GM23338 (cell line): ENCODE measurements around the gene ALDH8A1.

Source experiments
- CREB1 ChIP-seq: fragments of 250-450 bp; sonication (Bioruptor Pico); IDR thresholded peaks from 2 replicates; pipeline ENCODE4 v1.5.0; 2020; ENCODE audit warnings: low read depth, mild to moderate bottlenecking, moderate library complexity
- CTCF ChIP-seq, 2 experiments: fragments of 200-600 bp in 1 of 2; sonication (generic) in 1 of 2; conservative IDR thresholded peaks; 2 replicates each; pipeline versions ENCODE4 v1.5.1 to v1.6.1; 2016 to 2017; ENCODE audit warnings: antibody characterized with exemption in 2 of 2, low read depth in 2 of 2, mild to moderate bottlenecking in 2 of 2, moderate library complexity in 1 of 2
- EZH2 ChIP-seq: fragments of 200-600 bp; sonication (generic); IDR thresholded peaks from one replicate; pipeline ENCODE4 v1.8.0; 2017; ENCODE audit warnings: antibody characterized with exemption, mild to moderate bottlenecking, low read depth; ENCODE audit not compliant: unreplicated experiment
- EZH2phosphoT487 ChIP-seq: fragments of 200-600 bp; sonication (generic); IDR thresholded peaks from one replicate; pipeline ENCODE4 v1.8.1; 2018; ENCODE audit warnings: antibody characterized with exemption; ENCODE audit not compliant: unreplicated experiment
- JUNB ChIP-seq: IDR thresholded peaks from one replicate; pipeline ENCODE4 v1.6.1; 2016; ENCODE audit warnings: antibody characterized with exemption; ENCODE audit not compliant: unreplicated experiment
- POLR2AphosphoS5 ChIP-seq: IDR thresholded peaks from 2 replicates; pipeline ENCODE4 v1.6.1; 2016; ENCODE audit warnings: antibody characterized with exemption, low read depth
- STAT1 ChIP-seq: IDR thresholded peaks from one replicate; pipeline ENCODE4 v1.6.1; 2016; ENCODE audit warnings: antibody characterized with exemption; ENCODE audit not compliant: unreplicated experiment
- TF ChIP-seq, protein P1 (sequence below): IDR thresholded peaks from one replicate; pipeline ENCODE4 v1.6.1; 2018; ENCODE audit warnings: antibody characterized with exemption; ENCODE audit not compliant: unreplicated experiment

DNA sequence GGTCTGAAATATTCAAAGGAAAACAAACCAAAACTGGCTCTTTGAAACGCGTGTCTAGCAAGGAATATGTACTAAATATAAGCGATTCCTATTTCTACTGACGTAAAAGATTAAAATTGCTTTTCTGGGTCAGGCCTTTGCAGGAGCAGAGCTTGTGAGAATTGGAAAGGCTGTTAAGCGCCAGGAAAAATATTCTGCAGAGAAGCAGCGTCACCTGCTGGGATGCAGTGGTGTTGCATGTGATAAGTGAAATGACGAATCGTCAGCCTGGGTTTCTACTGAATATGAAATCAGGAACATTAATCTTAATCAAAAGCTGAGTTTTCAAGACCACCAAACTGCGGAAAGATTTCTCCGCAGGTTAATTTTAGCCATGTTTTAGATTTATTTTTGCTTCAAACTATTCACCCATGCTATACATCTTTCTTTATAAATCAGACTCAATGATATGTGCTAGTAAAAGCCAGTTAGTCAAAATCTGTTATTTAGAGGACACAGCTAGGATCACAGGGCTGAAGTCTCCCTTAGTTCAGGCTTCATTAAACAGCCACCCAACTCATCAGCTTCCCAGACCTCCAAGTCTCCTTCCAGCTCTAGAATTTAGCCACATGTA is 67.4 kb downstream of the ALDH8A1 start:
- TF ChIP-seq CTCF (conservative IDR thresholded peaks at IDR 0.05; ENCODE audit: low read depth in 2 of 2) (peak; percentile 86 to 94), EZH2 (no peak), POLR2AphosphoS5 (no peak), EZH2phosphoT487 (no peak), CREB1 (no peak), STAT1 (no peak), JUNB (no peak)
- TF ChIP-seq, protein P1, sequence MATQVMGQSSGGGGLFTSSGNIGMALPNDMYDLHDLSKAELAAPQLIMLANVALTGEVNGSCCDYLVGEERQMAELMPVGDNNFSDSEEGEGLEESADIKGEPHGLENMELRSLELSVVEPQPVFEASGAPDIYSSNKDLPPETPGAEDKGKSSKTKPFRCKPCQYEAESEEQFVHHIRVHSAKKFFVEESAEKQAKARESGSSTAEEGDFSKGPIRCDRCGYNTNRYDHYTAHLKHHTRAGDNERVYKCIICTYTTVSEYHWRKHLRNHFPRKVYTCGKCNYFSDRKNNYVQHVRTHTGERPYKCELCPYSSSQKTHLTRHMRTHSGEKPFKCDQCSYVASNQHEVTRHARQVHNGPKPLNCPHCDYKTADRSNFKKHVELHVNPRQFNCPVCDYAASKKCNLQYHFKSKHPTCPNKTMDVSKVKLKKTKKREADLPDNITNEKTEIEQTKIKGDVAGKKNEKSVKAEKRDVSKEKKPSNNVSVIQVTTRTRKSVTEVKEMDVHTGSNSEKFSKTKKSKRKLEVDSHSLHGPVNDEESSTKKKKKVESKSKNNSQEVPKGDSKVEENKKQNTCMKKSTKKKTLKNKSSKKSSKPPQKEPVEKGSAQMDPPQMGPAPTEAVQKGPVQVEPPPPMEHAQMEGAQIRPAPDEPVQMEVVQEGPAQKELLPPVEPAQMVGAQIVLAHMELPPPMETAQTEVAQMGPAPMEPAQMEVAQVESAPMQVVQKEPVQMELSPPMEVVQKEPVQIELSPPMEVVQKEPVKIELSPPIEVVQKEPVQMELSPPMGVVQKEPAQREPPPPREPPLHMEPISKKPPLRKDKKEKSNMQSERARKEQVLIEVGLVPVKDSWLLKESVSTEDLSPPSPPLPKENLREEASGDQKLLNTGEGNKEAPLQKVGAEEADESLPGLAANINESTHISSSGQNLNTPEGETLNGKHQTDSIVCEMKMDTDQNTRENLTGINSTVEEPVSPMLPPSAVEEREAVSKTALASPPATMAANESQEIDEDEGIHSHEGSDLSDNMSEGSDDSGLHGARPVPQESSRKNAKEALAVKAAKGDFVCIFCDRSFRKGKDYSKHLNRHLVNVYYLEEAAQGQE = no peak
